ENCODE results near the gene ALPL. TPM values are rescaled to one million over a fixed set of nuclear protein-coding genes. Genes with fewer than 3 reads are reported as not detected.
"Not testable (repeated sequence)": the region's sequence is repeated elsewhere in the genome, so short reads cannot be mapped to it uniquely, and the experiment has no call there.

The ALPL gene
- polyA plus RNA-seq, 2 of the 4 experiments (the other 2 are of a cell fraction), result 0.06 to 0.31 TPM

GRCh38 chr1:21469581-21469980 is 39.6 kb upstream of the ALPL start (continued):
- TF ChIP-seq CTCF (IDR thresholded peaks at IDR 0.05) (no peak), CBX2 (IDR thresholded peaks at IDR 0.05; ENCODE audit: borderline replicate concordance, low read depth) (no peak), ZNF302 (CRISPR knock-in tag; IDR thresholded peaks at IDR 0.05) (no peak), MAFK (IDR thresholded peaks at IDR 0.05; ENCODE audit: partially characterized antibody) (no peak)

- no peak for ATAC-seq
- 96% methylated on average over 5 of the region's 5 CpGs for WGBS (ENCODE audit: missing lambda C conversion rate)
- Histone ChIP-seq H3K27ac (no peak overlapping the region), H3K4me3 (no peak overlapping the region), H3K9me3 (no peaks in the 10 kb centered on the region), H3K4me1 (no peaks in the 10 kb centered on the region), H3K4me2 (no peak overlapping the region)
- CTCF ChIA-PET, result interaction anchor here (0.9 to 1.1 kb wide), 2 partner anchors 18 to 103 kb away, joined by 3 read pairs; no protein-coding TSS in a partner anchor
- POLR2A ChIA-PET, result no interaction called here
- no peak for DNase-seq (ENCODE audit: low read depth in 1 of 2, low spot score in 1 of 2)
- no peak for FAIRE-seq
- TF ChIP-seq BCL3 (IDR thresholded peaks at IDR 0.05) (no peak), ESRRA (IDR thresholded peaks at IDR 0.05; ENCODE audit: borderline replicate concordance, low read length) (no peak), NFE2L2 (conservative IDR thresholded peaks at IDR 0.05; ENCODE audit: low read length) (no peak), POLR2AphosphoS2 (conservative IDR thresholded peaks at IDR 0.05; ENCODE audit: low read length) (no peak), ATOH8 (CRISPR knock-in tag; IDR thresholded peaks at IDR 0.05; ENCODE audit: low read depth) (no peak), HOXB13 (CRISPR knock-in tag; IDR thresholded peaks at IDR 0.05; ENCODE audit: low read depth) (no peak)
These were observed 36.4 kb upstream of the ALPL start for GRCh38 chr1:21472861-21473260.

- ChIA-PET CTCF (interaction anchor here (1.2 kb wide), 1 partner anchor 20 kb away, joined by 3 read pairs; no protein-coding TSS in a partner anchor), POLR2A (no interaction called here)
- H3K4me3 ChIP-seq, result no peak overlapping the region
- 78% methylated on average over 5 of the region's 6 CpGs for WGBS (ENCODE audit: missing lambda C conversion rate)
- TF ChIP-seq HEYL (CRISPR knock-in tag; IDR thresholded peaks at IDR 0.05) (no peak), EHMT2 (IDR thresholded peaks at IDR 0.05; ENCODE audit: low read depth) (no peak), MAX (IDR thresholded peaks at IDR 0.05) (no peak), NPAS2 (CRISPR knock-in tag; IDR thresholded peaks at IDR 0.05; ENCODE audit: borderline replicate concordance) (no peak), ZNF302 (CRISPR knock-in tag; IDR thresholded peaks at IDR 0.05) (no peak)
- FAIRE-seq (no peak), DNase-seq (ENCODE audit: low read depth in 1 of 2, low spot score in 1 of 2) (no peak), ATAC-seq (no peak)
- no peak overlapping the region for H3K27ac ChIP-seq
- H3K4me1 ChIP-seq, result no peaks in the 10 kb centered on the region
- H3K9me3 ChIP-seq, result no peaks in the 10 kb centered on the region
- no peak overlapping the region for H3K4me2 ChIP-seq
These were observed 30.9 kb upstream of the ALPL start for GRCh38 chr1:21478356-21478755.

GRCh38 chr1:21483881-21484280 is 25.3 kb upstream of the ALPL start:
- FAIRE-seq; CTCF ChIA-PET; H3K9me3 ChIP-seq; H3K4me3 ChIP-seq; H3K27ac ChIP-seq; H3K4me2 ChIP-seq; ATAC-seq; H3K4me1 ChIP-seq; POLR2A ChIA-PET; DNase-seq (ENCODE audit: low read depth in 1 of 2, low spot score in 1 of 2): not testable (repeated sequence)
- 87% methylated on average over 4 of the region's 4 CpGs for WGBS (ENCODE audit: missing lambda C conversion rate)

Measured in A549 (cell line).